ENCODE results near the gene DNMBP.
"Not testable (repeated sequence)": the region's sequence is repeated elsewhere in the genome, so short reads cannot be mapped to it uniquely, and the experiment has no call there.

DNMBP gene

GRCh38 chr10:99963467-99964165 is 46.1 kb downstream of the DNMBP start:
- peaks cover 12% of the 10 kb centered on the region for H3K36me3 Mint-ChIP-seq (ENCODE audit: low read depth)
- H3K27ac Mint-ChIP-seq; H3K4me3 Mint-ChIP-seq; H3K9me3 Mint-ChIP-seq; H3K27me3 Mint-ChIP-seq; DNase-seq; H3K4me1 Mint-ChIP-seq (ENCODE audit: low read depth): not testable (repeated sequence)

- Mint-ChIP-seq H3K4me3 (no peak overlapping the region), H3K9me3 (no peaks in the 10 kb centered on the region), H3K4me1 (ENCODE audit: low read depth) (no peaks in the 10 kb centered on the region), H3K27me3 (no peaks in the 10 kb centered on the region), H3K36me3 (ENCODE audit: low read depth) (peaks cover 19% of the 10 kb centered on the region), H3K27ac (no peak overlapping the region)
- DNase-seq = no peak
These were observed 50.9 kb downstream of the DNMBP start for GRCh38 chr10:99958806-99959205.

GRCh38 chr10:99958302-99958701 is 51.4 kb downstream of the DNMBP start:
- H3K4me1 Mint-ChIP-seq (ENCODE audit: low read depth) = no peaks in the 10 kb centered on the region
- no peak overlapping the region for H3K4me3 Mint-ChIP-seq
- H3K27ac Mint-ChIP-seq = no peak overlapping the region
- no peaks in the 10 kb centered on the region for H3K9me3 Mint-ChIP-seq
- H3K36me3 Mint-ChIP-seq (ENCODE audit: low read depth) = peaks cover 19% of the 10 kb centered on the region
- no peak for DNase-seq
- H3K27me3 Mint-ChIP-seq = no peaks in the 10 kb centered on the region

GRCh38 chr10:99953510-99953909 is 56.2 kb downstream of the DNMBP start:
- Mint-ChIP-seq H3K9me3 (peaks cover 15% of the 10 kb centered on the region), H3K36me3 (ENCODE audit: low read depth) (peaks cover 44% of the 10 kb centered on the region)
- not testable (repeated sequence) for H3K4me1 Mint-ChIP-seq (ENCODE audit: low read depth); H3K27me3 Mint-ChIP-seq; H3K27ac Mint-ChIP-seq; DNase-seq; H3K4me3 Mint-ChIP-seq

GRCh38 chr10:99952799-99953198 is 56.9 kb downstream of the DNMBP start:
- H3K27ac Mint-ChIP-seq = no peak overlapping the region
- no peaks in the 10 kb centered on the region for H3K4me1 Mint-ChIP-seq (ENCODE audit: low read depth)
- no peak overlapping the region for H3K4me3 Mint-ChIP-seq
- no peak for DNase-seq
- no peaks in the 10 kb centered on the region for H3K27me3 Mint-ChIP-seq
- H3K9me3 Mint-ChIP-seq = peaks cover 15% of the 10 kb centered on the region
- peaks cover 44% of the 10 kb centered on the region for H3K36me3 Mint-ChIP-seq (ENCODE audit: low read depth)

GRCh38 chr10:99946051-99946450 is 63.7 kb downstream of the DNMBP start:
- not testable (repeated sequence) for DNase-seq; H3K4me3 Mint-ChIP-seq; H3K27me3 Mint-ChIP-seq; H3K4me1 Mint-ChIP-seq (ENCODE audit: low read depth); H3K9me3 Mint-ChIP-seq; H3K27ac Mint-ChIP-seq
- peaks cover 11% of the 10 kb centered on the region for H3K36me3 Mint-ChIP-seq (ENCODE audit: low read depth)

GRCh38 chr10:99945263-99945662 is 64.5 kb downstream of the DNMBP start:
- no peak overlapping the region for H3K4me3 Mint-ChIP-seq
- H3K36me3 Mint-ChIP-seq (ENCODE audit: low read depth) = peaks cover 3% of the 10 kb centered on the region
- H3K9me3 Mint-ChIP-seq = peaks cover 3% of the 10 kb centered on the region
- no peaks in the 10 kb centered on the region for H3K4me1 Mint-ChIP-seq (ENCODE audit: low read depth)
- no peaks in the 10 kb centered on the region for H3K27me3 Mint-ChIP-seq
- H3K27ac Mint-ChIP-seq = no peak overlapping the region
- no peak for DNase-seq

GRCh38 chr10:99944860-99945259 is 64.9 kb downstream of the DNMBP start:
- Mint-ChIP-seq H3K4me3 (no peak overlapping the region), H3K9me3 (no peaks in the 10 kb centered on the region), H3K27ac (no peak overlapping the region), H3K4me1 (ENCODE audit: low read depth) (no peaks in the 10 kb centered on the region), H3K36me3 (ENCODE audit: low read depth) (no peaks in the 10 kb centered on the region), H3K27me3 (no peaks in the 10 kb centered on the region)
- no peak for DNase-seq

GRCh38 chr10:99943908-99944307 is 65.8 kb downstream of the DNMBP start:
- DNase-seq = no peak
- H3K36me3 Mint-ChIP-seq (ENCODE audit: low read depth) = no peaks in the 10 kb centered on the region
- no peaks in the 10 kb centered on the region for H3K4me1 Mint-ChIP-seq (ENCODE audit: low read depth)
- H3K4me3 Mint-ChIP-seq = no peak overlapping the region
- H3K27ac Mint-ChIP-seq = no peak overlapping the region
- H3K27me3 Mint-ChIP-seq = no peaks in the 10 kb centered on the region
- H3K9me3 Mint-ChIP-seq = no peaks in the 10 kb centered on the region

- H3K27me3 Mint-ChIP-seq = no peaks in the 10 kb centered on the region
- no peaks in the 10 kb centered on the region for H3K36me3 Mint-ChIP-seq (ENCODE audit: low read depth)
- no peak overlapping the region for H3K4me3 Mint-ChIP-seq
- DNase-seq = no peak
- H3K27ac Mint-ChIP-seq = no peak overlapping the region
- peaks cover 4% of the 10 kb centered on the region for H3K4me1 Mint-ChIP-seq (ENCODE audit: low read depth)
- H3K9me3 Mint-ChIP-seq = no peaks in the 10 kb centered on the region
These were observed 67.6 kb downstream of the DNMBP start for GRCh38 chr10:99941942-99942820.

GRCh38 chr10:99938563-99938962 is 71.2 kb downstream of the DNMBP start:
- no peaks in the 10 kb centered on the region for H3K27me3 Mint-ChIP-seq
- peaks cover 4% of the 10 kb centered on the region for H3K4me1 Mint-ChIP-seq (ENCODE audit: low read depth)
- H3K4me3 Mint-ChIP-seq = no peak overlapping the region
- no peaks in the 10 kb centered on the region for H3K36me3 Mint-ChIP-seq (ENCODE audit: low read depth)
- H3K9me3 Mint-ChIP-seq = no peaks in the 10 kb centered on the region
- no peak overlapping the region for H3K27ac Mint-ChIP-seq
- DNase-seq = no peak

- Mint-ChIP-seq H3K4me1 (ENCODE audit: low read depth) (peaks cover 4% of the 10 kb centered on the region), H3K27me3 (no peaks in the 10 kb centered on the region), H3K27ac (no peak overlapping the region), H3K36me3 (ENCODE audit: low read depth) (no peaks in the 10 kb centered on the region), H3K9me3 (no peaks in the 10 kb centered on the region), H3K4me3 (no peak overlapping the region)
- DNase-seq = no peak
These were observed 72.1 kb downstream of the DNMBP start for GRCh38 chr10:99937630-99938029.

- not testable (repeated sequence) for H3K36me3 Mint-ChIP-seq (ENCODE audit: low read depth); H3K27ac Mint-ChIP-seq; H3K9me3 Mint-ChIP-seq; H3K27me3 Mint-ChIP-seq; H3K4me3 Mint-ChIP-seq; DNase-seq
- H3K4me1 Mint-ChIP-seq (ENCODE audit: low read depth) = peaks cover 18% of the 10 kb centered on the region
These were observed 77.4 kb downstream of the DNMBP start for GRCh38 chr10:99932203-99932957.

- no peaks in the 10 kb centered on the region for H3K9me3 Mint-ChIP-seq
- peaks cover 20% of the 10 kb centered on the region for H3K4me1 Mint-ChIP-seq (ENCODE audit: low read depth)
- H3K36me3 Mint-ChIP-seq (ENCODE audit: low read depth) = no peaks in the 10 kb centered on the region
- no peak overlapping the region for H3K4me3 Mint-ChIP-seq
- no peaks in the 10 kb centered on the region for H3K27me3 Mint-ChIP-seq
- DNase-seq = no peak
- no peak overlapping the region for H3K27ac Mint-ChIP-seq
These were observed 78.8 kb downstream of the DNMBP start for GRCh38 chr10:99930731-99931550.

Measured in activated T-cell treated with anti-CD3 and anti-CD28 coated beads, Interleukin-2, amount 50 U/mL, for 24 hours (primary cell).